Retinal pigment epithelial cell (primary cell): Measurements from ENCODE around the gene DUSP5.

ENCODE experiments used
- DNase-seq: peaks from one replicate; pipeline ENCODE4 v3.0.0-alpha.2; 2010; ENCODE audit warnings: low read depth
- H3K4me3 ChIP-seq: 2 replicates; pipeline ENCODE4 v1.5.1; 2011; ENCODE audit warnings: mild to moderate bottlenecking, low read length, control low read depth, moderate library complexity
- CTCF ChIP-seq: conservative IDR thresholded peaks from 2 replicates; pipeline ENCODE4 v1.5.1; 2011; ENCODE audit warnings: low read depth, low read length, control low read depth, inconsistent platforms

Gene DUSP5

DNA sequence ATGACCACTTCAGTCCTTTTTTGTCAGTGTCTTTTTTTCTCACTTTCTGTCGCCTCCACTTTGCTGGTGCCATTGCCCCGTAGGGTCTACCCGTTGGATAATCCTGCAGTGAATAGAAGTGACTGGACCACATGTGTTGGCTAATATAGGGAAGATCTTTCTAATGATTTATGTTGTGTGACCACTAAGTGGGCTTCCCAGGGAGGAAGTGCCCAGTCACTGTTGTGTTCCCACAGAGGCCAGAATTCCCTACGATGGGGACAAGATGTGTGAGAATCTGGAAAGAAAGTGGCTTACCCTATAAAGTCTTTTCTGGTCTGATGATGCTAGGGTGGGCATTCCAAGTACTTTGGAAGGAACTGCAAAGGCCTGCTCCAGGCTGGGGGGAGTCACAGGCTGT, 41.4 kb downstream of the DUSP5 start:
- no peak overlapping the region for H3K4me3 ChIP-seq
- TF ChIP-seq CTCF, result no peak

DNA sequence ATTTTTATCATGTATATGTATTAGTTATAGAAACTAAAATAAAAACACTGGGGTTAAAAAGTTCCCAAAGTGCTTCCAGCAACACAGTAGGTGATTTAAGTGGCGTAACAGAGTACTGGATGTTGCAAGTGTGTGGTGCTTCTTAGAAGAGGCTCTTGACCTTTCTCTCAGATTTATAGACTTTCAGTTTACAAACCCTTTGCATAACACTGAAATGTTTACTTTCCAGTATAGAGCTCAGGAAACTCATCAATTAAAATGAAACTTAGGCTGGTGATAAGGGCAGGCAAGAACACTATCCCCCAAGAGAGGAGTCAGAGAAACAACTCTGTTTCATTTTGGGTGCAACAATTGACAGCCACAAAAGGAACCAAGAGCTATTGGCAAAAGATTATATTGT, 42.3 kb downstream of the DUSP5 start:
- TF ChIP-seq CTCF, result no peak
- no peak overlapping the region for H3K4me3 ChIP-seq
- DNase-seq, result no peak

More for the DNA sequence above, 41.4 kb downstream of the DUSP5 start:
- no peak for DNase-seq

GRCh38 chr10:110544958-110545537, 47.3 kb downstream of the DUSP5 start:
- TF ChIP-seq CTCF, result no peak
- no peak for DNase-seq

DNA sequence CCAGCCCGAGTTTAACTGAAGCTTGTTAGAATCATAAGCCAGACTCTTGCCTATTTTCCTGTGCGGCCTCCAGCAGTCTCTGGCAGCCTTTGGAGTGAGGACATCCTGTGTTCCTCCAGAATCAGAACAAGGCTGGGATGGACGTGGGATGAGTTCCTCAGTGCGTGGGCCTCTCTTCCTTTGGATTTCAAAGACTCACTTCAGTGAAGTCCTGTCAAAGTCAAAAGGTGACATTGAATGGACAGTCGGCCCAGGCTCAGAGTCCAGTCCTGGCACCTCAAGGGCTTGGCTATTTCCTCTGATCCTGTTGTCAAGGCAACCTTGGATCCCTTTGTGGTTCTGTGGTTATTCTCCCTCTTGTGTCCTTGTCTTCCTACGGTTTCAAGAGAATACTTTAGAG, 48.4 kb downstream of the DUSP5 start:
- no peak for DNase-seq
- no peak for TF ChIP-seq CTCF

More at GRCh38 chr10:110544958-110545537, 47.3 kb downstream of the DUSP5 start:
- no peak overlapping the region for H3K4me3 ChIP-seq

GRCh38 chr10:110546499-110547110, 48.9 kb downstream of the DUSP5 start:
- DNase-seq, result no peak
- TF ChIP-seq CTCF, result no peak

More for the DNA sequence above, 48.4 kb downstream of the DUSP5 start:
- H3K4me3 ChIP-seq, result no peak overlapping the region

GRCh38 chr10:110547139-110547761, 49.5 kb downstream of the DUSP5 start:
- H3K4me3 ChIP-seq, result no peak overlapping the region
- DNase-seq, result no peak
- TF ChIP-seq CTCF, result peak; percentile 74

More at GRCh38 chr10:110546499-110547110, 48.9 kb downstream of the DUSP5 start:
- no peak overlapping the region for H3K4me3 ChIP-seq

DNA sequence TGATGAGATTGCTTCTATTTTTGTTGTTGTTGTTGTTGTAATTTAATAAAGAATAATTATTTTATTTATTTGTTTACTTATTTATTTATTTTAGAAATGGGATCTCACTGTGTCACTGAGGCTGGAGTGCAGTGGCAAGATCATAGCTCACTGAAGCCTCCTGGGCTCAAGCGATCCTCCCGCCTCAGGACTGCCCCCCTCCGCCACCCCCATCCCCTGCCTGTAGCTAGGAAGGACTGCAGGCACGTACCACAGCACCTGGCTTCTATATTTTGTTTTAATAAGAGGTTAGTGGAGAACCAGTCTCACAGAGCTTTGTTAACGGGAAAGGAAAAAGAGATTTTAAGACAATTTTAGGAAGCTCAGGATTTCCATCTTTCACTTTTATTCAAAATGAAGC, 50.3 kb downstream of the DUSP5 start:
- no peak for TF ChIP-seq CTCF
- no peak for DNase-seq
- no peak overlapping the region for H3K4me3 ChIP-seq
